HepG2 (cell line): ENCODE measurements around the gene MEGF6.

Experiments used
- CCDC6 ChIP-seq: sonication (generic); formaldehyde crosslinking; IDR thresholded peaks from 2 replicates; pipeline ENCODE4 v1.8.1; 2022; ENCODE audit warnings: mild to moderate bottlenecking, missing genetic modification reagents, moderate library complexity
- CENPX ChIP-seq: sonication (generic); formaldehyde crosslinking; IDR thresholded peaks from 2 replicates; pipeline ENCODE4 v1.9.0; 2021; ENCODE audit warnings: mild to moderate bottlenecking, missing genetic modification reagents, moderate library complexity
- CTCF ChIP-seq: sonication (generic); formaldehyde crosslinking; IDR thresholded peaks from 2 replicates; pipeline ENCODE4 v1.5.0; 2020; ENCODE audit warnings: mild to moderate bottlenecking, missing genetic modification reagents, moderate library complexity
- DPF2 ChIP-seq: sonication (generic); formaldehyde crosslinking; IDR thresholded peaks from 2 replicates; pipeline ENCODE4 v1.4.0; 2020; ENCODE audit warnings: mild to moderate bottlenecking, low read depth, missing genetic modification reagents, borderline replicate concordance
- GABPA ChIP-seq, 2 experiments: IDR thresholded peaks; 2 replicates each; pipeline ENCODE4 v1.6.1; 2011 to 2016; ENCODE audit warnings: low read depth in 2 of 2, low read length in 1 of 2, missing biosample characterization in 1 of 2, missing genetic modification characterization in 1 of 2
- KDM3A ChIP-seq: IDR thresholded peaks from 2 replicates; pipeline ENCODE4 v1.6.1; 2018; ENCODE audit warnings: low read depth, missing compliant biosample characterization
- MAX ChIP-seq: IDR thresholded peaks from 2 replicates; pipeline ENCODE4 v1.6.1; 2012; ENCODE audit warnings: inconsistent platforms
- POLR2AphosphoS5 ChIP-seq: IDR thresholded peaks from 2 replicates; pipeline ENCODE4 v1.6.1; 2012; ENCODE audit warnings: low read depth, low read length
- ZBTB20 ChIP-seq: sonication (generic); formaldehyde crosslinking; IDR thresholded peaks from 2 replicates; pipeline ENCODE4 v1.8.1; 2023; ENCODE audit warnings: missing genetic modification reagents, low read depth, mild to moderate bottlenecking, borderline replicate concordance
- ZBTB33 ChIP-seq: sonication (generic); formaldehyde crosslinking; IDR thresholded peaks from 2 replicates; pipeline ENCODE4 v1.4.0; 2020; ENCODE audit warnings: missing genetic modification reagents
- ZBTB34 ChIP-seq: sonication (generic); formaldehyde crosslinking; IDR thresholded peaks from 2 replicates; pipeline ENCODE4 v1.8.0; 2022; ENCODE audit warnings: mild to moderate bottlenecking, missing genetic modification reagents
- ZHX2 ChIP-seq, 2 experiments: sonication (generic) in 1 of 2; formaldehyde crosslinking in 1 of 2; IDR thresholded peaks; 2 replicates each; pipeline versions ENCODE4 v1.6.1 to v1.9.0; 2014 to 2022; ENCODE audit warnings: antibody characterized with exemption in 1 of 2, borderline replicate concordance in 1 of 2, inconsistent platforms in 1 of 2, low read depth in 1 of 2, missing genetic modification reagents in 1 of 2
- ZNF230 ChIP-seq: sonication (generic); formaldehyde crosslinking; IDR thresholded peaks from 2 replicates; pipeline ENCODE4 v1.4.0; 2020; ENCODE audit warnings: mild to moderate bottlenecking, missing genetic modification reagents
- ZNF343 ChIP-seq: sonication (generic); formaldehyde crosslinking; IDR thresholded peaks from 2 replicates; pipeline ENCODE4 v1.4.0; 2020; ENCODE audit warnings: mild to moderate bottlenecking, missing genetic modification reagents

- TF ChIP-seq ZBTB34 (CRISPR knock-in tag), result no peak
- TF ChIP-seq KDM3A, result no peak
- TF ChIP-seq CCDC6 (CRISPR knock-in tag), result no peak
- no peak for TF ChIP-seq ZBTB20 (CRISPR knock-in tag)
- no peak for TF ChIP-seq POLR2AphosphoS5
- TF ChIP-seq MAX, result no peak
- no peak for TF ChIP-seq ZHX2 (IDR thresholded peaks at IDR 0.05; ENCODE audit: low read depth)
- TF ChIP-seq ZHX2 (CRISPR knock-in tag; IDR thresholded peaks at IDR 0.05; ENCODE audit: borderline replicate concordance), result no peak
- no peak for TF ChIP-seq GABPA (IDR thresholded peaks at IDR 0.05; ENCODE audit: low read depth, low read length)
- TF ChIP-seq GABPA (CRISPR knock-in tag; IDR thresholded peaks at IDR 0.05; ENCODE audit: low read depth), result peak; percentile 44; the same call in 1 of the 2 replicates
- TF ChIP-seq CTCF, result no peak
- no peak; the same call in 1 of the 2 replicates for TF ChIP-seq ZBTB33 (CRISPR knock-in tag)
- no peak; the same call in 1 of the 2 replicates for TF ChIP-seq ZNF230 (CRISPR knock-in tag)
- no peak for TF ChIP-seq ZNF343
- TF ChIP-seq CENPX (CRISPR knock-in tag), result no peak
- no peak for TF ChIP-seq DPF2 (CRISPR knock-in tag)
Observed at GRCh38 chr1:3460672-3461131, 150.6 kb downstream of the MEGF6 start.
